SU-DHL-6 (cell line): ENCODE data around the gene RRP15.

ENCODE experiments used
- CTCF ChIP-seq: fragments of 200-600 bp; sonication (generic); IDR thresholded peaks from one replicate; pipeline ENCODE4 v1.5.1; 2017; ENCODE audit warnings: antibody characterized with exemption, mild to moderate bottlenecking, low read length, moderate library complexity; ENCODE audit not compliant: insufficient read depth, poor library complexity, severe bottlenecking
- EZH2phosphoT487 ChIP-seq: fragments of 200-600 bp; sonication (generic), shearing (Covaris generic); conservative IDR thresholded peaks from 2 replicates; pipeline ENCODE4 v1.6.1; 2018; ENCODE audit warnings: mild to moderate bottlenecking, antibody characterized with exemption, low read length, moderate library complexity, mixed read lengths

- TF ChIP-seq CTCF (no peak), EZH2phosphoT487 (no peak)
Observed at GRCh38 chr1:218383051-218383450, 98.0 kb downstream of the RRP15 start.
